GM18499 (cell line): ENCODE data around the gene TFDP1.

Experiments
- ATAC-seq: cut with Tn5 transposase; IDR thresholded peaks from one replicate; pipeline ENCODE4 v1.9.1; 2021; ENCODE audit warnings: moderate number of reproducible peaks; ENCODE audit not compliant: insufficient read depth, unreplicated experiment

TFDP1 gene

DNA sequence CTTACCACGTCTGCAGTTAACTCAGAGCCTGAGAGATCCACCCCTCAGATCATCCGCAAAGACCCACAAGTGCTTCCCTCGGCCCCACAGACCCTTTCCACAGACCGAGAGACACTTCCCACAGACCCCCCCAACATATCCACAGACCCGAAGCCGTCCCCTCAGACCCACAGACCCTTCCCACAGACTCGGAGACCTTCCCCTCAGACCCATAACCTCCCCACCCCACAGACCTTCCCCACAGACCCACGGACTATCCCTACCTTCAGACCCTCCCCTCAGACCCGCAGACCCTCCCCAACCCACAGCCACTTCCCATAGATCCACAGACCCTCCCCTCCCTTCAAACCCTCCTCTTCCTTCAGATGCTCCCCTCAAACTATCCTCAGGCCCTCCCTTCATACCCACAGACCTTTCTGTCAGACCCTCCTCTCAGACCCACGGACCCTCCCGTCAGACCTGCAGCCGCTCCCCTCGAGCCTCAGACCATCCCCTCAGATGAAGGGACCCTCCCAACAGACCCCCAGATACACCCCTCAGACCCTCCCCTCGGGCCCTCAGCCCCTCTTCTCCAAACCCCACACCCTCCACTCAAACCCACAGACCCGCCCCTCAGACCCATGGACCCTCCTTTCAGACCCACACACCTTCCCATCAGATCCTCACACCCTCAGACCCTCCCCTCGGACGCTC is 20.1 kb upstream of the TFDP1 start:
- ATAC-seq = no peak

- ATAC-seq = no peak
Observed at GRCh38 chr13:113565526-113566226, 18.9 kb upstream of the TFDP1 start.

DNA sequence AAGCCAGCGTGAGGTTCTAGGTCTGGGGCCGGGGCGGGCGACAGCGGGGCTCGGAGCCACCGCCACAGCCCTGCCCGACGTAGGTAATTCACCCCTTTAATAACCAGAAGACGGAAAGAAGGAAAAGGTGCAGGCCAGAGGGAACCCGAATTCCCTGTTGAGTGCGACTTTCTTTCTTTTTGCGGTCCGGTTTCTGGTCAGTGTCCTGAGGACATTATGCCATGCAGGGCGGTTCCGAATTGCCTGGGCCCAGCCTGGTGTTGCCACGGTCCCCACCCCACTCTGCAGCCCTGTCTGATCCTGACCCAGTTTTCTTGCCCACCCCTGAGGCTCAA is 18.4 kb upstream of the TFDP1 start:
- ATAC-seq = no peak

DNA sequence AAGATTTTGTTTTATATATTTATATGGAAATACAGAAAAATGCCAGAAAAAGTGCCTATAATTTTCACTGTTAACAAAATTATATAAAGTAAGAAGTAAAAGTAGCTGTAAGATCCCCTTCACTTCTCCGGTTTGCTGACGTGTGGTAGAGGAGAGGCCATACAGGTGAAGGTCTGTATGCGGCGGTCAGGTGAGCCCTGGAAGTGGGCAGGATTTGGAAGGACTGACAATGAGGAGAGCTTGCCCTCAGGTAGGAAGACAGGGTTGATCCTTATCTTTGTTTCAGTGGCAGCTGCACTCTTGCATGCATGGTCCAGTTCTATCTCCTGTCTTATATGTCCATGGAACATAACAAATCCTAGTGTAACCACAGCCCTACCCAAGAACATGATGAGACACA is 16.9 kb upstream of the TFDP1 start:
- ATAC-seq = no peak

DNA sequence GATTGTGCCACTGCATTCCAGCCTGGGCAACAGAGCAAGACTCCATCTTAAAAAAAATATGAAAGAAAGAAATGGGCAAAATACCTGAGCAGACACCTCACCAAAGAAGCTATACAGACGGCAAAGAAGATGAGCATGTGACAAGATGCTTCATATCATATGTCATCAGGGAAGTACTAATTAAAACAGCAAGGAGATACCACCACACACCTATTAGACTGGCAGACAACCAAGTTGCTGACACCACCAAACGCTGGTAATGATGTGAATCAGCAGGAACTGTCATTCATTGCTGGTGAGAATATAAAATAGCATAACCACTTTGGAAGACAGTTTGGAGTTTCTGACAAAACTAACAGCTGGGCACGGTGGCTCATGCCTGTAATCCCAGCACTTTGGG is 11.5 kb upstream of the TFDP1 start:
- no peak for ATAC-seq

- no peak for ATAC-seq
Observed at GRCh38 chr13:113576597-113576996, 8.0 kb upstream of the TFDP1 start.

DNA sequence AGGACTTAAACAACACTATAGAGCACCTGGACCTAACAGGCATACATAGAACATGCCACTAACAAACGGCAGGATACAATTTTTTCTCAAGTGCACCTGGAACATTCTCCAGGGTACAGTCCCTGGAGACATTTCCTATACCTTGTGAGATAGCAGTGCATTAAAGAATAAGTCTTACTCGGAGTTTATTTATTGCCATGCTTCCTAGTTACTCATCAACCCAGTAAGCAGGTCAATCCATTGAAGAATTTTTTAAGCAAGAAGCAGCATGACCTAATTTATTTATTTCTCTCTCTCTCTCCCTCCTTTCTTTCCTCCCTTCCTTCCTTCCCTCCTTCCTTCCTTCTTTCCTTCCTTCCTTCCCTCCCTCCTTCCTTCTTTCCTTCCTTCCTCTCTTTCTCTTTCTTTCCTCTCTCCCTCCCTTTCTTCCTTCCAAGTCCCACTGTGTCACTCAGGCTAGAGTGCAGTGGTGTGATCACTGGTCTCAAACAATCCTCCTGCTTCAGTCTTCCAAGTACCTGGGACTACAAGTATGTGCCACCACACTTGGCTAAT is 6.6 kb upstream of the TFDP1 start:
- ATAC-seq = no peak

DNA sequence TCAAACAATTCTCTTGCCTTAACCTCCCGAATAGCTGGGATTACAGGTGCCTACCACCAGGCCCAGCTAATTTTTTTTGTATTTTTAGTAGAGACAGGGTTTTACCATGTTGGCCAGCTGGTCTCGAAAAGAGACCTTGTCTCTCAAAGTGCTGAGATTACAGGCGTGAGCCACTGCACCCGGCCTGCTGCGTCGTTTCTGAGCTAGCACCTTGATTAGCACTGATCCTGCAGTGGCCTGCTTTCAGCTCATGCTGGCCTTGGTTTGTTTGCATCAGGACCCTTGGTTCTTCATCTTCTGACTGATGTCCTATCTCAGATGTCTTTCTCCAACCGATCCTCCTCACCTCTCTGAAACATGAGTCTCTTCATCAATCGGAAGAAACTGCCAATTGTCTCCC is 4.9 kb upstream of the TFDP1 start:
- no peak for ATAC-seq

DNA sequence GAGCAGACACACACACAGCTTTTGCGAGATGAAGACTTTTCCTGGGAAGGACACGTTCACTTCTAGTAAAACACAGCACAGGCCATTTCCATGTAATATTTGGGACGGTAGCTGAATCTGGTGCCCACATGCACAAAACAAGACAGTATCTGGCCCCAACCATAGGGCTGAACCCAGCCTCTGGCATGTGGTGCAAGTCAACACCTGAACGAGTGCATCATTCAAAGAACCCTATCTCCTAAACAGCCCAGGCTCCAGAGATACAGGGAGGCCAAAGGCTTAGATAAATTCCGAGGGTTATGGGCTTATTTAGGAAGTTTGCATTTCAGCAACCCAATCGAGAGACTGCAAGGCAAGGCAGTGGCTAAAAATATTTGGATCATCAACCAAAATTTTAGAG is 2.7 kb upstream of the TFDP1 start:
- no peak for ATAC-seq

- no peak for ATAC-seq
Observed at GRCh38 chr13:113582841-113583631, 1.5 kb upstream of the TFDP1 start.

DNA sequence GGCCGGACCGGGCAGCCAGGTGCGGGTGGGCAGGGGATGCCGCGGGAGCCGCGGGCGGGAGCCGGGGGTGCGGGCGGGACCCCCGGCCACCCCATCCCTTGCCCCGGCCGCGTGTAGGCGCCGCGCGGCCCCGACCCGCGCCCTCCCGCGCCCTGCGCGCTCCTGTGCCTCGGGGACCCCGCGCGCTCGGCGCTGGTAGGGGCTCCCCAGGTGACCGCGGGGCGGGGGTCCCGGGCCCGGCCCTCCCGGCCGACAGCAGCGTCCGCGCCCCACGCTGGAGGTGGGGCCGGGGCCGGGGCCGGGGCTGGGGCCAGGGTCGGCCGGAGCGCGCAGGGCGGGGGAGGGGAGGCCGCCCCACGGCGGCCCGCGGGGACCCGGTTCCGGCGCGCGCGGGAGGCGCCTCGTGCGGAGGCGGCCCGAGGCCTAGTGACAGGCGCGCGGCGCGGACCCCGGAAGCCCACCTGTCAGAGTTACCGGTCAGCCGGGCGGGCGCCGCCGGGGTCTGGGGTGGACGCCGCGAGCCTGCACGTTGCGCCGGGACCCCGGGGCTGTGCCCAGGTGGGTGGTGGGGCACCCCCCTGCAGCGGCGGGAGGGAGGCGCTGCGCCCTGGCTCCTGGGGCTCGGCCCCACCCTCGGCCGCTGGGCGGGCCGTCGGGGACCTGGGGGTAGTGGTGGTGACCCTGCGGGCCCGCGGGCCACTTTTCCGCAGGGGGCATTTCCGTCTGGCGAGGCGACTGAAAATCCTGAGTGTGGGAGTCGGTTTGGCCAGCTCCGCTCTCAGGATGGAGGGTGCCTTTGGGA is 518 bp downstream of the TFDP1 start:
- ATAC-seq = no peak

DNA sequence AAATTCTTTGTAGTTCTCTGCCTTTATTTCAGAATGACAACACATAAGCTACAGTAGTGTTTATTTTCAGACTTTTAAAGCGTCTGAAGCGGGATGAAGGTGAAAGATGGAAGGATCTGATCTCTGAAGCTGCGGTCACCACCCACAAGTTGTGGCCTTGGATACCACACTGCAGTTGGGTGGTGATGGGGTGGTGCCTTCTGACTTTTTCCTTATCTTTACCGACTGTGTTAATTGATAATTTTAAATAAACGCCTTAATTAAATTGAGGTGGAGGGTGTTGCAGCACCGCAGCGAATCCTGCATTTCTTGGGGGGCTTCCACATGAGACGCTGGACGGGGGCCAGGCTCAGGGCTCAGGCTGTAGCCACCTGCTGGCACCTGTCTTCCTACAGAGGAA is 1.3 kb downstream of the TFDP1 start:
- no peak for ATAC-seq

- ATAC-seq = no peak
Observed at GRCh38 chr13:113586661-113587479, 2.3 kb downstream of the TFDP1 start.

DNA sequence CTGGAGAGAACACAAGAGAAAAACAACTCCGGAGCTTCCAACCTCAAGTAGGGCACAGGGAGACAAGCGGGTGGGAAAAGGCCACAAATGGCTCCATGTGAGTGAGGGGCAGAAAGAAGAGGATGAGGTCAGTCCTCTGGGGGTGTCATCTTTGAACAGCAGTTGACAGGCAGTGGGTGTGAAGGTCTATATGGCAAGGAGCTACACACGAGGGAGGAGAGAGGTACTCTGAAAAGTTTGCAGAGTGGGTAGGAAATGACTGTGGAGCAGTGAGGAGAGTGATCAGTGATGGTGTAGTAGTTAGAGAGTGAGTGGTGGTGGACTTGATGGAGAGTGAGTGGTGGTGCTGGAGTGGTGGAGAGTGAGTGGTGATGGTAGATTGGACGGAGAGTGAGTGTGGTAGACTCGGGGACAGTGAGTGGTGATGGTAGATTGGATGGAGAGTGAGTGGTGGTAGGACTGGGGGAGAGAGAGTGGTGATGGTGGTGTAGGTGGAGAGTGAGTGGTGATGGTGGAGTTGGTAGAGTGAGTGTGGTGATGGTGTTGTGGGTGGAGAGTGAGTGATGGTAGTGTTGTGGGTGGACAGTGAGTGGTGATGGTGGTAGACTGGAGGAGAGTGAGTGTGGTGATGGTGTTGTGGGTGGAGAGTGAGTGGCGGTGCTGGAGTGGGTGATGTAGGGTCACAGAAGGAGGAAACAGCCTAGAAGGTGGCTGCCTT is 4.0 kb downstream of the TFDP1 start:
- no peak for ATAC-seq

- no peak for ATAC-seq
Observed at GRCh38 chr13:113589251-113589960, 4.9 kb downstream of the TFDP1 start.

DNA sequence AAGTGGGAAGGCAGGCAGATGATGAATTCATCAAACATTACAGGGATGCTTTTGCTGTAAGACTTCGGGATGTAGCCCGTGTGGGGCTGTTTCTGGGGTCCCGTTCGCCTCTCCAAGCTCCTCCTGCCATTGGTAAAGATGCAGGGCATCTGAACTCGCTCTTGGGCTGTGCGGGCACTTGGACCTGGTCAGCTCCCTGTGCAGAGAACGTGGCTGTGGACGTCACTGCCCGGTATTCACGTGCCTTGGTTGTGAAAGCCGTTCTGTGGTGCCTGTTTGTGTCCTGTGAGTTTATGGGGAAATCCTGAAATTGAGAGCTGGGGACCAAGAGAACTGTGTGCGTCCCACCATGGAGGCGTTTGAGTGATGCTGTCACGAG is 5.4 kb downstream of the TFDP1 start:
- no peak for ATAC-seq

DNA sequence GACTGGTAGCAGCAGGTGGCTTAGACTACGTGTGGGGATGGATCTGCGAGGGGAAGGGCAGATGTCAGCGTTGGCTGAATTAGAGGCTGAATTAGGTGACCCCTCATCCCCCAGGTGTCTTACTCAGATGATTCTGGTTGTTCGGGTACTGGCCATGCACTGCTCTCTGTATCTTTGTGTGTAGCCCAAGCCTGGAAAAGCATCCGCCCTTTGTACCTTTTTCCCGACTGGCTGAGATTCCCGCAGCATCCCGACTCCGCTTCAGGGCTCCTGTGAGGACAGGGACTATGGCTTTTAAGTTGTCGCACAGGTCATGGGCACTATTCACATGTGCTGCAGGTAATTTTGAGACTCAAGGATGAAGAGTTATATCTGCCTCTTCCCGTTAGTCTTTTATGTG is 7.2 kb downstream of the TFDP1 start:
- no peak for ATAC-seq

- ATAC-seq = no peak
Observed at GRCh38 chr13:113592571-113592970, 8.0 kb downstream of the TFDP1 start.
